ENCODE results near the gene IL23A.
A peak's percentile ranks its signal among the peaks of the same experiment; 100 is the strongest.

IL23A gene

DNA sequence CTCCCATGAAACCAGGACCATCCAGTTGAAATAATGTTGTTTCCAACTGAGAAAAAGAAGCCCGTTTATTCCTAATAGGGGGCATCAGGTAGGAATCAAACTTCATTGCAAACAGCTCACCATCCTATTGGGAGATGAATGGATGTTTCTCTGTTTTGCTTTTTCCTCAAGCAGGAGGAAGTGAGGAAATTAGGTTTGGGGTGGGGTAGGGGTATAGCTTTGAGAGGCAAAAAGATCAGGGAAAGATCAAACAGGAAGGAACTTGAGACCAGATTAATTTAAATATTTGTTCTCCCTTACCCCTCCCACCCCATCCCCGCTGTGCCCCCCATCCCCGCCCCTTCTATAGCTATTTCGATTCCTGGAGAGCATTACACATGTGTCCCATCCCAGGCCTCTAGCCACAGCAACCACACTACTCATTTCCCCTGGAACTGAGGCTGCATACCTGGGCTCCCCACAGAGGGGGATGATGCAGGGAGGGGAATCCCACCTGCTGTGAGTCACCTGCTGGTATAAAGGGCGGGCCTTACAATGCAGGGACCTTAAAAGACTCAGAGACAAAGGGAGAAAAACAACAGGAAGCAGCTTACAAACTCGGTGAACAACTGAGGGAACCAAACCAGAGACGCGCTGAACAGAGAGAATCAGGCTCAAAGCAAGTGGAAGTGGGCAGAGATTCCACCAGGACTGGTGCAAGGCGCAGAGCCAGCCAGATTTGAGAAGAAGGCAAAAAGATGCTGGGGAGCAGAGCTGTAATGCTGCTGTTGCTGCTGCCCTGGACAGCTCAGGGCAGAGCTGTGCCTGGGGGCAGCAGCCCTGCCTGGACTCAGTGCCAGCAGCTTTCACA is at the start of gene IL23A:
TSS of gene IL23A (plus strand) at position 577 of the 850 bp plus-strand sequence. CDS start at position 738, 161 bp downstream.
- peak within 1 kb of the TSS; percentile 20; the same call in 1 of the 2 replicates for H3K4me2 ChIP-seq
- H3K9ac ChIP-seq: no peak within 1 kb of the TSS
- no peak within 1 kb of the TSS for H3K4me3 ChIP-seq
- no peaks in the 10 kb centered on the region for H3K9me3 ChIP-seq
- TF ChIP-seq Cebpa-rat (IDR thresholded peaks at IDR 0.05): no peak
- H3K27ac ChIP-seq: 0 out of 2 replicates have a peak within 1 kb of the TSS, but pooled peaks have one; percentile 9
- H3K36me3 ChIP-seq: peaks cover 17% of the 10 kb centered on the region
- no peaks in the 10 kb centered on the region for H3K27me3 ChIP-seq
- H3K4me1 ChIP-seq: peaks cover 21% of the 10 kb centered on the region
- no peaks in the 10 kb centered on the region for H4K20me1 ChIP-seq

GRCh38 chr12:56293795-56294194 is 44.9 kb upstream of the IL23A start:
- Histone ChIP-seq H3K4me1 (peaks cover 37% of the 10 kb centered on the region), H3K27ac (no peak overlapping the region), H3K4me2 (no peak overlapping the region), H3K9me3 (no peaks in the 10 kb centered on the region), H3K9ac (no peak overlapping the region), H3K27me3 (no peaks in the 10 kb centered on the region), H3K36me3 (peaks cover 83% of the 10 kb centered on the region), H3K4me3 (no peak overlapping the region), H4K20me1 (peaks cover 100% of the 10 kb centered on the region)
- TF ChIP-seq Cebpa-rat (IDR thresholded peaks at IDR 0.05): no peak

- Histone ChIP-seq H3K27ac (peak overlapping the region; percentile 41), H3K9ac (peak overlapping the region; percentile 42; the same call in 1 of the 2 replicates), H4K20me1 (peaks cover 85% of the 10 kb centered on the region), H3K4me2 (peak overlapping the region; percentile 94), H3K4me1 (peaks cover 51% of the 10 kb centered on the region), H3K27me3 (no peaks in the 10 kb centered on the region), H3K9me3 (no peaks in the 10 kb centered on the region), H3K36me3 (peaks cover 59% of the 10 kb centered on the region), H3K4me3 (no peak overlapping the region; the same call in 1 of the 2 replicates)
- no peak for TF ChIP-seq Cebpa-rat (IDR thresholded peaks at IDR 0.05)
Observed at GRCh38 chr12:56296295-56296694, 42.4 kb upstream of the IL23A start.

GRCh38 chr12:56297400-56297799 is 41.3 kb upstream of the IL23A start:
- H3K4me1 ChIP-seq: peaks cover 56% of the 10 kb centered on the region

DNA sequence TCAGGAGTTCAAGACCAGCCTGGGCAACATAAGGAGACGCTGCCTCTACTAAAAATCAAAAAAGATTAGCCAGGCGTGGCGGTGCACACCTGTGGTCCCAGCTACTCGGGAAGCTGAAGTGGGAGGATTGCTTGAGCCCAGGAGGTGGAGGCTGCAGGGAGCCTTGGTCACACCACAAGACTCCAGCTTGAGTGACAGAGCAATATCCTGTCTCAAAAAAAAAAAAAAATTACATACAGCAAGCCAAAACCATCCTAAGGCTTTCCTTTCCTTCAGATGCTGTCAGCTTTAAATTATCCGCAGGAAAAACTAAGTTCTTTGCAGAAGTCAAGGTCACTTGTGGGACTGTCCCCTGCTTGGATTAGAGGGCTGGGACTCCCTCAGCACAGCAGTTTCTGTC is 39.9 kb upstream of the IL23A start:
- H4K20me1 ChIP-seq: peaks cover 60% of the 10 kb centered on the region
- H3K9me3 ChIP-seq: no peaks in the 10 kb centered on the region
- H3K4me2 ChIP-seq: peak overlapping the region; percentile 94
- peak overlapping the region; percentile 86 for H3K4me3 ChIP-seq
- TF ChIP-seq Cebpa-rat (IDR thresholded peaks at IDR 0.05): no peak
- H3K27me3 ChIP-seq: no peaks in the 10 kb centered on the region
- H3K4me1 ChIP-seq: peaks cover 68% of the 10 kb centered on the region
- H3K36me3 ChIP-seq: peaks cover 38% of the 10 kb centered on the region
- peak overlapping the region; percentile 90 for H3K27ac ChIP-seq
- H3K9ac ChIP-seq: peak overlapping the region; percentile 93

More at GRCh38 chr12:56297400-56297799, 41.3 kb upstream of the IL23A start:
- no peak overlapping the region; the same call in 1 of the 2 replicates for H3K27ac ChIP-seq
- H3K36me3 ChIP-seq: peaks cover 48% of the 10 kb centered on the region
- H4K20me1 ChIP-seq: peaks cover 74% of the 10 kb centered on the region
- H3K27me3 ChIP-seq: no peaks in the 10 kb centered on the region
- no peaks in the 10 kb centered on the region for H3K9me3 ChIP-seq
- 0 out of 2 replicates have a peak overlapping the region, but pooled peaks have one; percentile 86 for H3K4me3 ChIP-seq
- no peak overlapping the region for H3K9ac ChIP-seq
- H3K4me2 ChIP-seq: peak overlapping the region; percentile 94
- TF ChIP-seq Cebpa-rat (IDR thresholded peaks at IDR 0.05): no peak

DNA sequence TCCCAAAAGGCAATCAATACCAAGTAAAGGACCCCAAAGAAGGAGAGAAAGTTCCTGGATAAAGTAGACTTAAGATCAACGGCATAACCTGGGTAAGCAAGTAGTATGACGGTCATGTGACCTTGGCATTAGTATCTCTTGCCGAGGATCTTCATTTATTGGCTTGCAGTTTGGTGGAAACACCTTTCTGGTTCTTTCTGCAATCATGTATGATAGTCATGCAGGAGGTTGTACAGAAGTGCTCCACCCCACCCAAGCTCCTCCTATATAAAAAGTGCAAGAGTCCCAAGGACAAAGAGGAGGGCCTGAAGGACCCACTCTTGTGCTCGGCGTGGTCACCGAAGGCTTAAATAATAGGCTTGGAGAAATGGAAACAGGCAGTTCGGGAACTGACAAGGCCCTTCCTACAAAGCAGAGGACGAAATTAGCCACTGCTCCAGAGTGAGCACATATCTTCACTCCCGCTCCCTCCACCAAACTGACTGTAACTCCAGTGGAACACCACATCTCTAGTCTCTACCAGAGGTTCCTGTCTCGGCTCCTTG is 39.3 kb upstream of the IL23A start:
- peak overlapping the region; percentile 93 for H3K9ac ChIP-seq
- TF ChIP-seq Cebpa-rat (IDR thresholded peaks at IDR 0.05): no peak
- peak overlapping the region; percentile 90 for H3K27ac ChIP-seq
- H3K27me3 ChIP-seq: no peaks in the 10 kb centered on the region
- peak overlapping the region; percentile 86 for H3K4me3 ChIP-seq
- H3K4me2 ChIP-seq: peak overlapping the region; percentile 94
- H3K36me3 ChIP-seq: peaks cover 38% of the 10 kb centered on the region
- H3K4me1 ChIP-seq: peaks cover 68% of the 10 kb centered on the region
- peaks cover 54% of the 10 kb centered on the region for H4K20me1 ChIP-seq
- H3K9me3 ChIP-seq: no peaks in the 10 kb centered on the region

- H3K36me3 ChIP-seq: peaks cover 38% of the 10 kb centered on the region
- H3K4me3 ChIP-seq: peak within 1 kb of the TSS; percentile 86
- peaks cover 48% of the 10 kb centered on the region for H4K20me1 ChIP-seq
- H3K9me3 ChIP-seq: no peaks in the 10 kb centered on the region
- peak within 1 kb of the TSS; percentile 90 for H3K27ac ChIP-seq
- H3K27me3 ChIP-seq: no peaks in the 10 kb centered on the region
- no peak for TF ChIP-seq Cebpa-rat (IDR thresholded peaks at IDR 0.05)
- H3K4me2 ChIP-seq: peak within 1 kb of the TSS; percentile 94
- peak within 1 kb of the TSS; percentile 93 for H3K9ac ChIP-seq
- H3K4me1 ChIP-seq: peaks cover 68% of the 10 kb centered on the region
Observed at GRCh38 chr12:56299853-56300643, 38.6 kb upstream of the IL23A start, which contains the start of gene CS. CS (minus strand) TSS chr12:56300330; CDS start chr12:56300201, 129 bp downstream.

DNA sequence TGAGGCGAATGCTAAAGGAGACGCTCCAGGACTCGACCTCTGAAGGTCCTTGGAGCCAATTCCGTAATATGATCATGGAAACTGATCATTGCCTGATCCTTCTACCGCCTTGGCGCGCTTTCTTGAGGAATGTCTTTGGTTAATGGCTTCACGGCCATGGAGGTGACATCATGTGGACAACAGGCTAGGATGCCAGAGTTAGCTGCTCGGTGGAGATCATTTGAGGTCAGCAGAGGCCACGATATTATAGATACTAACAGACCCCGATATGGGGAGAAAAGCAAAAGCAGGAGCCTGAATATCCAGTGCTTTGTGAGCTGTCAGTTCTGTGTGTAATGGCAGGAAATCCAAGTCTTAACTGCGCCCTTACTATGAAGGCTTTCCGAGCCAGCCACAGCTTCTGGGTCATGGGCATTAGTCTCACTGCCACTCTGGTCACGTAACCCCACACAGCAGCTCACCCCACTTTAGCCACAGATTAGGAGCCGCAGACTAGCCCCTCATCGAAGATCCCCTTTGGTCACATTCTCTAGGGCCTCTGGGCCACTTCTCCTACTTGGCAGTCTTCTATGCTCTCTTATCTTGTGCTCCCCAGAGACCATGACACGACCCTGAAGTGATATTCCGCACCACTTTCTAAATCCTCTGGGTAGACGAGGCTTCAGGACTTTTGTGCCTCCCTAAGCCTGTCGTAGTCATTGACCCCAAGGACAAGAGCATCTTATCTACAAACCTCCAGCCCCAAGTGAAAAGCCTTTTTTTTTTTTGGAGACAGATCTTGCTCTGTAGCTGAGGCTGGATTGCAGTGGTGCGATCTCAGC is 37.8 kb upstream of the IL23A start:
- Histone ChIP-seq H3K4me2 (peak overlapping the region; percentile 83), H3K9ac (peak overlapping the region; percentile 93), H3K36me3 (peaks cover 39% of the 10 kb centered on the region), H3K27ac (peak overlapping the region; percentile 90), H4K20me1 (peaks cover 40% of the 10 kb centered on the region), H3K4me3 (peak overlapping the region; percentile 86), H3K4me1 (peaks cover 64% of the 10 kb centered on the region), H3K9me3 (no peaks in the 10 kb centered on the region), H3K27me3 (no peaks in the 10 kb centered on the region)
- no peak for TF ChIP-seq Cebpa-rat (IDR thresholded peaks at IDR 0.05)

- Histone ChIP-seq H3K9ac (0 out of 2 replicates have a peak overlapping the region, but pooled peaks have one; percentile 0), H3K4me2 (no peak overlapping the region), H3K36me3 (peaks cover 59% of the 10 kb centered on the region), H3K4me3 (no peak overlapping the region), H3K27ac (no peak overlapping the region), H3K9me3 (no peaks in the 10 kb centered on the region), H4K20me1 (peaks cover 5% of the 10 kb centered on the region), H3K27me3 (no peaks in the 10 kb centered on the region), H3K4me1 (peaks cover 30% of the 10 kb centered on the region)
- no peak for TF ChIP-seq Cebpa-rat (IDR thresholded peaks at IDR 0.05)
Observed at GRCh38 chr12:56304276-56304675, 34.4 kb upstream of the IL23A start.
